GM10266 (cell line): ENCODE measurements around the gene TRIM67.

ENCODE experiments used
- DNase-seq: peaks from one replicate; pipeline ENCODE4 v3.0.0; 2012; ENCODE audit errors: extremely low spot score
- CTCF ChIP-seq: IDR thresholded peaks from 2 replicates; pipeline ENCODE4 v1.5.1; 2012; ENCODE audit warnings: mild to moderate bottlenecking, low read depth; ENCODE audit not compliant: control insufficient read depth, insufficient read depth; ENCODE audit errors: missing control alignments

TRIM67 gene

DNA sequence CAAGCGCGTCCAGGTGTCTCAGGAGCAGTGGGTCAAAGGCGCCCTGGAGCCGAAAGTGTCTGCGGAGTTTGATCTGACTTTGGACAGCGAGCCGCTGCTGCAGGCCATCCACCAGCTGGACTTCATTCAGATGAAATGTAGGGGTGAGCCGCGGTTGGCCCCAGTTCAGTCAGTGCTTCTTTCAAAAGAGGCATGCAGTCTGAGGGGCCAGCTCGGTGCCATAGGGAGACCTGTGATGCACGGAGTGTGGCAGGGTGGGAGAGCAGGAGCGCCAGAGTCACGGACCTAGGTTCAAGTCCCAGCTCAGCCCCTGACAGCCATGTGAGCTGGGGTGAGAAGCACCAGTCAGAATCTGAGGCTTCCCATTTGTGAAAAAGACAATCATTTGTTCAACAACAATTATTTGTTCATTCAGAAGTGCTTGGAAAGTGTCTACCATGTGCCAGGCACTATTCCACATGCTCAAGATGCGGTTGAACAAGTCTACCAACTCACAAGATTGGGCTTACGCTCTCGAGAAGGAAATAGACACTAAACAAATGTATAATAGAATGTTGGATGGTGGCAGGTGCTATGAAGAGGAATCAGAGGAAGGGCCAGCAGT, 39.6 kb downstream of the TRIM67 start:
- no peak for TF ChIP-seq CTCF
- DNase-seq, result no peak

DNA sequence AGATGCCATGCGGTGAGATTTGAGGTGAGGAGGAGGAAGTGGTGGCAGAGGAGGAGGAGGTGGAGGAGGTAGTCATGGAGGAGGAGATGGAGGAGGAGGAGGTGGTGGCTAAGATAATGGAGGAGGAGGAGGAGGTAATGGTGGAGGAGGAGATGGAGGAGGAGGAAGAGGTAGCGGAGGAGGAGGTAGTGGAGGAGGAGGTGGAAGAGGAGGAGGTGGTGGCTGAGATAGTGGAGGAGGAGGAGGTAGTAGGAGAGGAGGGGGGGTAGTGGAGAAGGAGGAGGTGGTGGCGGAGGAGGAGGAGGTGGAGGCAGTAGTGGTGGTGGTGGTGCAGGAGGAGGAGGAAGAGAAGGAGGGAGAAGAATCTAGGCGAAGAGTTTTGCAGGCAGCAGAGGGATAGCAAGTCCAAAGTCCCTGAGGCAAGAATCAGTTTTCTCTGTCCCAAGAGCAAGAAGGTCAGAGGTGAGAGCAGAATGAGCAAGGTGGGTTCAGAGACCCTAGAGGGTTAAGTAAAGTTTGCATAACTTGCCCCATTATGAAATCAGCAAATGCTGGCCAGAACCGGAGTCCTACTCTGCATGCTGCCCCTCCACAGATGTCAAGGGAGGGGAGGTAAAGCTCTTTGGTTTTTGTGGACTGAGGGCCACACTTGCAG, 40.2 kb downstream of the TRIM67 start:
- TF ChIP-seq CTCF, result no peak
- DNase-seq, result no peak

- no peak for DNase-seq
- no peak for TF ChIP-seq CTCF
These were observed 41.6 kb downstream of the TRIM67 start for GRCh38 chr1:231203259-231204057.

DNA sequence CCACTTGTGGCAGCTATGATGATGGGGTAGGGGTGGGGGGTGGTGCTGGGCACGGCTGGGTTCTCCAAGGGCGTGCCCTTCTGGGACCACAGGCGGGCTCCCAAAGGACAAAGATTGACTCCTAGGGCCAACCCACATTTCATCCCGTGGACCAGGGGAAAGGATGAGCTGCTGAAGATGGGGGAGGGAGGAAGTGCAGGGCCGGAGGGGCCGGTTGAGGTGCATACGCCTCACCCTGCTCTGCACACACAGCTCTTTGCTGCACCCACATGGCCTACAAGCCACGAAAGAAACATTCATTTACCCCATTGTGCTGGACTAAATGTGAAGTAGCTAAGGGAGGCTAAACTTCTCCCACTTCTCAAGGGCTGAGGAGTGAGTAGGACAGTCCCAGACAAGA, 45.0 kb downstream of the TRIM67 start:
- no peak for TF ChIP-seq CTCF
- DNase-seq, result no peak

- TF ChIP-seq CTCF, result no peak
- no peak for DNase-seq
These were observed 45.6 kb downstream of the TRIM67 start for GRCh38 chr1:231207437-231207836.

DNA sequence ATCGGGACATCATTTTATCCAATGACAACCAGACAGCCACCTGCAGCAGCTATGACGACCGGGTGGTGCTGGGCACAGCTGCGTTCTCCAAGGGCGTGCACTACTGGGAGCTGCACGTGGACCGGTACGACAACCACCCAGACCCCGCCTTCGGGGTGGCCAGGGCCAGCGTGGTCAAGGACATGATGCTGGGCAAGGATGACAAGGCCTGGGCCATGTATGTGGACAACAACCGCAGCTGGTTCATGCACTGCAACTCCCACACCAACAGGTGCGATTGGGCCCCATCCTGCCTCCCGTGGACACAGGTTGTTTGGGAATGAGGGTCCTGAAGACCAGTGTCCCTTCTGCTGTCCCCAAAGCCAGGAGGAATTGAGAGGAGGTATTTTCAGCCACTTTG, 47.1 kb downstream of the TRIM67 start:
- TF ChIP-seq CTCF, result no peak
- no peak for DNase-seq

- no peak for DNase-seq
- no peak for TF ChIP-seq CTCF
These were observed 47.7 kb downstream of the TRIM67 start for GRCh38 chr1:231209531-231209930.
